K562 (cell line): ENCODE results near the gene SLC35G6. TPM values are rescaled to one million over a fixed set of nuclear protein-coding genes. Genes with fewer than 3 reads are reported as not detected.
A peak's percentile ranks its signal among the peaks of the same experiment; 100 is the strongest.

Source experiments
- CREBBP ChIP-seq: IDR thresholded peaks from one replicate; pipeline ENCODE4 v1.6.1; 2012; ENCODE audit warnings: low read depth, mild to moderate bottlenecking, control low read depth, inconsistent platforms, low read length
- ERF ChIP-seq: fragments of 450-650 bp; formaldehyde crosslinking; IDR thresholded peaks from 2 replicates; pipeline ENCODE4 v1.4.0; 2020; ENCODE audit warnings: mild to moderate bottlenecking, mixed read lengths
- FUS ChIP-seq: fragments of 200-400 bp; formaldehyde crosslinking; optimal IDR thresholded peaks from 2 replicates; pipeline ENCODE3; 2017; ENCODE audit warnings: low read depth, low read length
- GATAD2B ChIP-seq: fragments of 450-650 bp; IDR thresholded peaks from 2 replicates; pipeline ENCODE4 v1.6.1; 2017; ENCODE audit warnings: mild to moderate bottlenecking, borderline replicate concordance
- HOXB6 ChIP-seq: fragments of 250-450 bp; sonication (Bioruptor Pico); IDR thresholded peaks from 2 replicates; pipeline ENCODE4 v1.5.1; 2022; ENCODE audit warnings: mild to moderate bottlenecking, borderline replicate concordance
- KDM1A ChIP-seq, 2 experiments: fragments of 450-650 bp; IDR thresholded peaks; 2 replicates each; pipeline ENCODE4 v1.6.1; 2016; ENCODE audit warnings: mild to moderate bottlenecking in 2 of 2
- OTX1 ChIP-seq: fragments of 450-650 bp; formaldehyde crosslinking; IDR thresholded peaks from 2 replicates; pipeline ENCODE4 v1.4.0; 2022; ENCODE audit warnings: mild to moderate bottlenecking
- PHB2 ChIP-seq: fragments of 450-650 bp; IDR thresholded peaks from 2 replicates; pipeline ENCODE4 v1.6.1; 2017; ENCODE audit warnings: low read depth
- PHF8 ChIP-seq: fragments of 200-600 bp; sonication (generic); IDR thresholded peaks from 2 replicates; pipeline ENCODE4 v1.6.1; 2012; ENCODE audit warnings: mixed run types, mild to moderate bottlenecking, inconsistent platforms, low read length, moderate library complexity, borderline replicate concordance
- SAFB ChIP-seq: fragments of 200-400 bp; formaldehyde crosslinking; IDR thresholded peaks from 2 replicates; pipeline ENCODE4 v1.6.1; 2017; ENCODE audit warnings: low read depth, low read length, borderline replicate concordance
- SMAD2 ChIP-seq: fragments of 150-350 bp; IDR thresholded peaks from 2 replicates; pipeline ENCODE4 v1.6.1; 2014; ENCODE audit warnings: low read depth, mild to moderate bottlenecking, low read length
- TAF1 ChIP-seq: IDR thresholded peaks from 2 replicates; pipeline ENCODE4 v1.6.1; 2011; ENCODE audit warnings: mild to moderate bottlenecking, low read length, moderate library complexity; ENCODE audit not compliant: insufficient read depth, control insufficient read depth, severe bottlenecking; ENCODE audit errors: extremely low read depth
- TAF9B ChIP-seq: fragments of 450-650 bp; IDR thresholded peaks from 2 replicates; pipeline ENCODE4 v1.6.1; 2018; ENCODE audit warnings: mild to moderate bottlenecking; ENCODE audit not compliant: partially characterized antibody
- ZBTB1 ChIP-seq: sonication (generic); formaldehyde crosslinking; IDR thresholded peaks from 2 replicates; pipeline ENCODE4 v1.8.1; 2023; ENCODE audit warnings: missing genetic modification reagents, low read depth, mild to moderate bottlenecking, borderline replicate concordance
- ZFX ChIP-seq: sonication (generic); formaldehyde crosslinking; IDR thresholded peaks from 2 replicates; pipeline ENCODE4 v1.8.0; 2022; ENCODE audit warnings: mild to moderate bottlenecking, missing genetic modification reagents, moderate library complexity
- ZNF695 ChIP-seq: fragments of 450-650 bp; formaldehyde crosslinking; IDR thresholded peaks from 2 replicates; pipeline ENCODE4 v1.4.0; 2020; ENCODE audit warnings: mild to moderate bottlenecking, moderate library complexity
- ZNF696 ChIP-seq: fragments of 250-450 bp; sonication (Bioruptor Pico); conservative IDR thresholded peaks from 2 replicates; pipeline ENCODE4 v1.4.0; 2020; ENCODE audit warnings: mild to moderate bottlenecking, moderate library complexity
- polyA plus RNA-seq, 8 experiments: library from polyadenylated mRNA; depleted of rRNA in 4 of 8; stranded (reverse) in 5 of 8; unstranded in 3 of 8; fragments of >200 nt; fragmentation: Nextera tagmentation in 2 of 8; fragmentation: Illumina TruSeq in 1 of 8; extraction: Ambion mirVana in 2 of 8; extraction: Trizol in 1 of 8; gene quantifications; 2 replicates each; pipeline versions ENCODE4 v1.2.1 to v1.2.3, GENCODE V29; 2011 to 2014; ENCODE audit warnings: inconsistent platforms in 1 of 8, missing spikeins in 1 of 8
- total RNA-seq, 7 experiments: library from RNA; depleted of rRNA in 6 of 7; stranded (reverse); fragments of >200 nt in 6 of 7; fragmentation: Illumina TruSeq in 2 of 7; extraction: Trizol in 2 of 7; gene quantifications; 2 replicates each; pipeline versions ENCODE4 v1.2.1 to v1.2.3, GENCODE V29; 2011 to 2021; ENCODE audit warnings: low replicate concordance in 1 of 7
- TF ChIP-seq, protein P1 (sequence below), 2 experiments: fragments of 150-350 bp in 1 of 2; IDR thresholded peaks; 2 replicates each; pipeline ENCODE4 v1.6.1; 2012 to 2016; ENCODE audit warnings: low read depth in 2 of 2, low read length in 2 of 2, mild to moderate bottlenecking in 1 of 2, moderate library complexity in 1 of 2
- TF ChIP-seq, protein P2 (sequence below): sonication (generic); formaldehyde crosslinking; IDR thresholded peaks from 2 replicates; pipeline ENCODE4 v1.8.0; 2022; ENCODE audit warnings: mild to moderate bottlenecking, missing genetic modification reagents
- TF ChIP-seq, protein P3 (sequence below): IDR thresholded peaks from 2 replicates; pipeline ENCODE4 v1.6.1; 2011; ENCODE audit not compliant: insufficient read length; ENCODE audit errors: extremely low read depth

The SLC35G6 gene
- total and polyA plus RNA-seq, 9 of the 15 experiments (the other 6 are each of a cell fraction or from before 2014, with no cell fraction given): not detected

- TF ChIP-seq, protein P1, sequence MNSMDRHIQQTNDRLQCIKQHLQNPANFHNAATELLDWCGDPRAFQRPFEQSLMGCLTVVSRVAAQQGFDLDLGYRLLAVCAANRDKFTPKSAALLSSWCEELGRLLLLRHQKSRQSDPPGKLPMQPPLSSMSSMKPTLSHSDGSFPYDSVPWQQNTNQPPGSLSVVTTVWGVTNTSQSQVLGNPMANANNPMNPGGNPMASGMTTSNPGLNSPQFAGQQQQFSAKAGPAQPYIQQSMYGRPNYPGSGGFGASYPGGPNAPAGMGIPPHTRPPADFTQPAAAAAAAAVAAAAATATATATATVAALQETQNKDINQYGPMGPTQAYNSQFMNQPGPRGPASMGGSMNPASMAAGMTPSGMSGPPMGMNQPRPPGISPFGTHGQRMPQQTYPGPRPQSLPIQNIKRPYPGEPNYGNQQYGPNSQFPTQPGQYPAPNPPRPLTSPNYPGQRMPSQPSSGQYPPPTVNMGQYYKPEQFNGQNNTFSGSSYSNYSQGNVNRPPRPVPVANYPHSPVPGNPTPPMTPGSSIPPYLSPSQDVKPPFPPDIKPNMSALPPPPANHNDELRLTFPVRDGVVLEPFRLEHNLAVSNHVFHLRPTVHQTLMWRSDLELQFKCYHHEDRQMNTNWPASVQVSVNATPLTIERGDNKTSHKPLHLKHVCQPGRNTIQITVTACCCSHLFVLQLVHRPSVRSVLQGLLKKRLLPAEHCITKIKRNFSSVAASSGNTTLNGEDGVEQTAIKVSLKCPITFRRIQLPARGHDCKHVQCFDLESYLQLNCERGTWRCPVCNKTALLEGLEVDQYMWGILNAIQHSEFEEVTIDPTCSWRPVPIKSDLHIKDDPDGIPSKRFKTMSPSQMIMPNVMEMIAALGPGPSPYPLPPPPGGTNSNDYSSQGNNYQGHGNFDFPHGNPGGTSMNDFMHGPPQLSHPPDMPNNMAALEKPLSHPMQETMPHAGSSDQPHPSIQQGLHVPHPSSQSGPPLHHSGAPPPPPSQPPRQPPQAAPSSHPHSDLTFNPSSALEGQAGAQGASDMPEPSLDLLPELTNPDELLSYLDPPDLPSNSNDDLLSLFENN (IDR thresholded peaks at IDR 0.05; ENCODE audit: low read depth in 2 of 2, low read length in 2 of 2): peak in 1 of 2 experiments; percentile 88; a peak in 2 of 4 replicates
- no peak; a peak in 1 of 4 replicates for TF ChIP-seq KDM1A (IDR thresholded peaks at IDR 0.05)
- no peak for TF ChIP-seq SMAD2
- TF ChIP-seq, protein P2, sequence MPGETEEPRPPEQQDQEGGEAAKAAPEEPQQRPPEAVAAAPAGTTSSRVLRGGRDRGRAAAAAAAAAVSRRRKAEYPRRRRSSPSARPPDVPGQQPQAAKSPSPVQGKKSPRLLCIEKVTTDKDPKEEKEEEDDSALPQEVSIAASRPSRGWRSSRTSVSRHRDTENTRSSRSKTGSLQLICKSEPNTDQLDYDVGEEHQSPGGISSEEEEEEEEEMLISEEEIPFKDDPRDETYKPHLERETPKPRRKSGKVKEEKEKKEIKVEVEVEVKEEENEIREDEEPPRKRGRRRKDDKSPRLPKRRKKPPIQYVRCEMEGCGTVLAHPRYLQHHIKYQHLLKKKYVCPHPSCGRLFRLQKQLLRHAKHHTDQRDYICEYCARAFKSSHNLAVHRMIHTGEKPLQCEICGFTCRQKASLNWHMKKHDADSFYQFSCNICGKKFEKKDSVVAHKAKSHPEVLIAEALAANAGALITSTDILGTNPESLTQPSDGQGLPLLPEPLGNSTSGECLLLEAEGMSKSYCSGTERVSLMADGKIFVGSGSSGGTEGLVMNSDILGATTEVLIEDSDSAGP (CRISPR knock-in tag): no peak
- TF ChIP-seq ERF: no peak
- peak; percentile 69; the same call in 1 of the 2 replicates for TF ChIP-seq ZNF696
- TF ChIP-seq HOXB6: no peak
- 0 out of 2 replicates have a peak, but pooled peaks have one; percentile 15 for TF ChIP-seq GATAD2B
- TF ChIP-seq FUS: no peak
- peak; percentile 65 for TF ChIP-seq PHF8
- no peak for TF ChIP-seq CREBBP
- peak; percentile 93 for TF ChIP-seq OTX1 (CRISPR knock-in tag)
- peak; percentile 92 for TF ChIP-seq TAF9B
- TF ChIP-seq SAFB: no peak
- TF ChIP-seq TAF1: peak; percentile 99
- TF ChIP-seq, protein P3, sequence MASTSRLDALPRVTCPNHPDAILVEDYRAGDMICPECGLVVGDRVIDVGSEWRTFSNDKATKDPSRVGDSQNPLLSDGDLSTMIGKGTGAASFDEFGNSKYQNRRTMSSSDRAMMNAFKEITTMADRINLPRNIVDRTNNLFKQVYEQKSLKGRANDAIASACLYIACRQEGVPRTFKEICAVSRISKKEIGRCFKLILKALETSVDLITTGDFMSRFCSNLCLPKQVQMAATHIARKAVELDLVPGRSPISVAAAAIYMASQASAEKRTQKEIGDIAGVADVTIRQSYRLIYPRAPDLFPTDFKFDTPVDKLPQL: peak; percentile 96
- TF ChIP-seq ZNF695 (CRISPR knock-in tag): no peak
- no peak; the same call in none of the 2 replicates for TF ChIP-seq ZFX (CRISPR knock-in tag)
- no peak for TF ChIP-seq PHB2
- TF ChIP-seq ZBTB1 (CRISPR knock-in tag): no peak; the same call in 1 of the 2 replicates
These were observed 3.0 kb downstream of the SLC35G6 start, which contains the start of gene POLR2A (continued) for GRCh38 chr17:7484067-7484918.
